ENCODE measurements around the gene OSBP. TPM values are rescaled to one million over a fixed set of nuclear protein-coding genes. Genes with fewer than 3 reads are reported as not detected.

OSBP gene
- total RNA-seq, 2 experiments from 2014 or later: 34.4 to 38.6 TPM

GRCh38 chr11:59601788-59602187, 13.8 kb downstream of the OSBP start:
- no peak for ATAC-seq
- no peaks in the 10 kb centered on the region for H3K4me1 Mint-ChIP-seq (ENCODE audit: low read depth)
- H3K27me3 Mint-ChIP-seq (ENCODE audit: low read depth): no peaks in the 10 kb centered on the region
- no peak overlapping the region for H3K27ac Mint-ChIP-seq
- no peak overlapping the region for H3K4me3 Mint-ChIP-seq
- DNase-seq: no peak
- H3K9me3 Mint-ChIP-seq (ENCODE audit: insufficient read depth): no peaks in the 10 kb centered on the region
- POLR2A ChIA-PET: no interaction called here
- H3K36me3 Mint-ChIP-seq (ENCODE audit: low read depth): peaks cover 72% of the 10 kb centered on the region
- CTCF ChIA-PET: no interaction called here

DNA sequence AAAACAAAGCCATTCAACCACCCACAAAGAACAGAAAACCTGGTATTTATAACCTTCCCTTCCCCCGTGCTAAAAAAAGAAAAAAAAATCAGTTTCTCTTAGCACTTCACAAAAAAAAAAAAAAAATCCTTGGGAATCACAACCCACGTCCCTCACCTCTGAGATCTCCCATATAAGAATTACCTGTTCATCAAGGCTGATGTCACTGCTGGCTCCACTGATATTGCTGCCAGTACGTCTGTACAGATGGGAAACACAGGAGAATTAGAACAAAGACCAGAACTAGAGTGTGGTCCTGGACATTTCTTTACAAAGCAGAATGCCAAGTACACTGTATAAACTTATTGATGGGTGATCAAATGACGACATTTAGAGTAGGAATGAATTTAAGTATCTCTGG, 14.9 kb downstream of the OSBP start:
- no peak for DNase-seq

DNA sequence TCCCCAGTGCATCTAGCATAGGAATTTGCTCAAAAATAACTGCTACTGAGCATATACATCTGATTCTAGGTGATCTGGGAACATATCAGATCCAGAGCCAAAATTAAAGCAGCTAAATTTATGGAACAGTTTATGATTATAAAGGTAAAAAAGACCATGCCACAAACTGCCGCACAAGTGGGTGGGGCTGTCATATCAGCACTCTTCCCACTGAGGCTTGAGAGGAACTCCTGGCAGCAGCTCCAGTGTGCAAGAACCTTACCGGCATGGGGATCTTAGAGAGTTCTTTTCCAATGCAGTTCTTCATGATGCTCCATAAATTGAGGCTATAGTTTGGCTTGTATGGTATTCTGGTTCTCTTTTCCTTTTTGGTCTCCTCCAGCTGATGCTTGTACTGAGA, 15.3 kb downstream of the OSBP start:
- POLR2A ChIA-PET: no interaction called here
- ATAC-seq (no peak), DNase-seq (no peak)
- Mint-ChIP-seq H3K36me3 (ENCODE audit: low read depth) (peaks cover 72% of the 10 kb centered on the region), H3K27me3 (ENCODE audit: low read depth) (no peaks in the 10 kb centered on the region), H3K9me3 (ENCODE audit: insufficient read depth) (no peaks in the 10 kb centered on the region), H3K4me1 (ENCODE audit: low read depth) (peaks cover 3% of the 10 kb centered on the region), H3K27ac (no peak overlapping the region), H3K4me3 (no peak overlapping the region)
- CTCF ChIA-PET: no interaction called here

More for the DNA sequence above, 14.9 kb downstream of the OSBP start:
- Mint-ChIP-seq H3K27me3 (ENCODE audit: low read depth) (no peaks in the 10 kb centered on the region), H3K4me1 (ENCODE audit: low read depth) (peaks cover 3% of the 10 kb centered on the region), H3K27ac (no peak overlapping the region), H3K9me3 (ENCODE audit: insufficient read depth) (no peaks in the 10 kb centered on the region), H3K4me3 (no peak overlapping the region), H3K36me3 (ENCODE audit: low read depth) (peaks cover 70% of the 10 kb centered on the region)
- ChIA-PET POLR2A (no interaction called here), CTCF (no interaction called here)
- no peak for ATAC-seq

GRCh38 chr11:59598961-59599360, 16.6 kb downstream of the OSBP start:
- ChIA-PET CTCF (no interaction called here), POLR2A (no interaction called here)
- H3K4me1 Mint-ChIP-seq (ENCODE audit: low read depth): peaks cover 3% of the 10 kb centered on the region
- no peak overlapping the region for H3K27ac Mint-ChIP-seq
- ATAC-seq: no peak
- no peaks in the 10 kb centered on the region for H3K9me3 Mint-ChIP-seq (ENCODE audit: insufficient read depth)
- no peak overlapping the region for H3K4me3 Mint-ChIP-seq
- no peaks in the 10 kb centered on the region for H3K27me3 Mint-ChIP-seq (ENCODE audit: low read depth)
- H3K36me3 Mint-ChIP-seq (ENCODE audit: low read depth): peaks cover 76% of the 10 kb centered on the region
- no peak for DNase-seq

GRCh38 chr11:59584294-59584693, 31.3 kb downstream of the OSBP start:
- no peak for ATAC-seq
- Mint-ChIP-seq H3K36me3 (ENCODE audit: low read depth) (peaks cover 70% of the 10 kb centered on the region), H3K27ac (no peak overlapping the region), H3K9me3 (ENCODE audit: insufficient read depth) (peaks cover 10% of the 10 kb centered on the region), H3K4me1 (ENCODE audit: low read depth) (no peaks in the 10 kb centered on the region), H3K4me3 (no peak overlapping the region), H3K27me3 (ENCODE audit: low read depth) (no peaks in the 10 kb centered on the region)
- ChIA-PET CTCF (interaction anchor here (0.9 kb wide), 1 partner anchor 27 kb away, joined by 3 read pairs; no protein-coding TSS in a partner anchor), POLR2A (interaction anchor here (1.0 kb wide), 1 partner anchor 8 kb away, joined by 3 read pairs; no protein-coding TSS in a partner anchor)
- DNase-seq: no peak

GRCh38 chr11:59582006-59582405, 33.6 kb downstream of the OSBP start:
- Mint-ChIP-seq H3K9me3 (ENCODE audit: insufficient read depth) (peaks cover 10% of the 10 kb centered on the region), H3K36me3 (ENCODE audit: low read depth) (peaks cover 76% of the 10 kb centered on the region), H3K4me3 (no peak overlapping the region), H3K27me3 (ENCODE audit: low read depth) (no peaks in the 10 kb centered on the region), H3K4me1 (ENCODE audit: low read depth) (no peaks in the 10 kb centered on the region), H3K27ac (no peak overlapping the region)
- ChIA-PET POLR2A (interaction anchor here (1.1 kb wide), 1 partner anchor 16 kb away, joined by 3 read pairs; no protein-coding TSS in a partner anchor), CTCF (interaction anchor here (1.4 kb wide), 1 partner anchor 45 kb away, joined by 3 read pairs; no protein-coding TSS in a partner anchor)
- DNase-seq (no peak), ATAC-seq (no peak)

DNA sequence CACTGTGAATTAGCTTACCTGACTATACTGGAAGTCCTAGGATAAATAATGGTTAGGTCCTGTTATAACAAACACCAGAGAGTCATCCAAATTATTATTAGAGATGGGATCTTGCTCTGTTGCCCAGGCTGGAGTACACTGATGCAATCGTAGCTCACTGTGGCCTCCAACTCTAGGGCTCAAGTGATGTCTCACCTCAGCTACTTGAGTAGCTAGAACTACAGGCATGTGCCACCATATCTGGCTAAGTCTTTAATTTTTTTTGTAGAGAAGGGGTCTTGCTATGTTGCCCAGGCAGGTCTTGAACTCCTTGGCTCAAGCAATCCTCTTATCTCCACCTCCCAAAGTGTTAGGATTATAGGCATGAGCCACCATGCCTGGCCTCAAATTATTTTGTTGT, 37.2 kb downstream of the OSBP start:
- Mint-ChIP-seq H3K27ac (no peak overlapping the region), H3K4me1 (ENCODE audit: low read depth) (no peaks in the 10 kb centered on the region), H3K27me3 (ENCODE audit: low read depth) (no peaks in the 10 kb centered on the region), H3K4me3 (no peak overlapping the region), H3K36me3 (ENCODE audit: low read depth) (peaks cover 77% of the 10 kb centered on the region), H3K9me3 (ENCODE audit: insufficient read depth) (no peaks in the 10 kb centered on the region)
- no peak for DNase-seq
- POLR2A ChIA-PET: no interaction called here
- no peak for ATAC-seq
- CTCF ChIA-PET: no interaction called here

DNA sequence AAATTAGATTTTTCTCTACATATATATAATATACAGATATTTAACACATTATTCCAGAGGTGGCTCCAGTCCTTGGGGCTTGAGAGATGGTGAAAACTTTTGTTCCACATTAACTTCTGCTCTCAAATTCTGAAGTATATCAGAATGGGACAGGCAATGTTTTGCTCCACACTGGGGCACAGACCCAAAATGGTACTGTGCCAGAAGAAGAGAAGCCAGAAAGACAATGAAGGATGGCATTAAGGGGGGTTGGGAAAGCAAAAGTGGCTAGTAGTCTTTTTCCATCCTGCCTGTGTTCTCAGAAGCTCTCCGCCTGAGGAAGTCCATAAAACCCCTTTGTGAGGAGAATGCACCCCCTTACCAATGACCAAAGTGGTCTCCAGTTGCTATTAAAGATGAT, 40.1 kb downstream of the OSBP start:
- DNase-seq: no peak
- no peaks in the 10 kb centered on the region for H3K27me3 Mint-ChIP-seq (ENCODE audit: low read depth)
- no peak overlapping the region for H3K27ac Mint-ChIP-seq
- H3K4me3 Mint-ChIP-seq: no peak overlapping the region
- H3K4me1 Mint-ChIP-seq (ENCODE audit: low read depth): no peaks in the 10 kb centered on the region
- H3K9me3 Mint-ChIP-seq (ENCODE audit: insufficient read depth): no peaks in the 10 kb centered on the region
- ChIA-PET CTCF (interaction anchor here (0.8 kb wide), 1 partner anchor 421 kb away, joined by 3 read pairs; no protein-coding TSS in a partner anchor), POLR2A (no interaction called here)
- ATAC-seq: no peak
- H3K36me3 Mint-ChIP-seq (ENCODE audit: low read depth): peaks cover 57% of the 10 kb centered on the region

- ChIA-PET CTCF (no interaction called here), POLR2A (no interaction called here)
- H3K27me3 Mint-ChIP-seq (ENCODE audit: low read depth): no peaks in the 10 kb centered on the region
- no peak for ATAC-seq
- H3K4me3 Mint-ChIP-seq: no peak overlapping the region
- H3K36me3 Mint-ChIP-seq (ENCODE audit: low read depth): peaks cover 52% of the 10 kb centered on the region
- H3K27ac Mint-ChIP-seq: no peak overlapping the region
- no peak for DNase-seq
- no peaks in the 10 kb centered on the region for H3K9me3 Mint-ChIP-seq (ENCODE audit: insufficient read depth)
- H3K4me1 Mint-ChIP-seq (ENCODE audit: low read depth): no peaks in the 10 kb centered on the region
These were observed 40.6 kb downstream of the OSBP start for GRCh38 chr11:59574932-59575502.

DNA sequence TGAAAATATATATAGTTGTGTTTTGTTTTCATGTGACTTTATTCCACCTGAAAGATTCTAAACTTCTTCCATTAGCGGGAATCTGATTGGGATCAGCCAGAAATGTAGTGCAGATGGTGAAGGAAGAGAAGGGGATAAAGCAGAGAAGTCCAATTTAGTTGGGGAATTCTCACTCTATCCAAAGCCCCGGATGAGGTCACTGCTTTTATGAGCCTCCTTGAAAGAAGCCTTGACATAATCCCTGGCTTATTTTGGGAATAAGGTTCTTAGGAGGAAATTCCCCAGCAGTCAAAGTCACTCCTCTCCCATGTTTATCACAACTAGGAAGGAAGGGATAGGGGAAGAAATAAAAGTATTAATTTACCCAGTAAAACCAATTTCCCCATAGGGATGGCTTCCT, 41.1 kb downstream of the OSBP start:
- Mint-ChIP-seq H3K27me3 (ENCODE audit: low read depth) (no peaks in the 10 kb centered on the region), H3K4me1 (ENCODE audit: low read depth) (no peaks in the 10 kb centered on the region), H3K4me3 (no peak overlapping the region), H3K27ac (no peak overlapping the region), H3K36me3 (ENCODE audit: low read depth) (peaks cover 47% of the 10 kb centered on the region), H3K9me3 (ENCODE audit: insufficient read depth) (no peaks in the 10 kb centered on the region)
- POLR2A ChIA-PET: no interaction called here
- DNase-seq (no peak), ATAC-seq (no peak)
- CTCF ChIA-PET: no interaction called here

- CTCF ChIA-PET: no interaction called here
- H3K4me3 Mint-ChIP-seq: no peak overlapping the region
- H3K4me1 Mint-ChIP-seq (ENCODE audit: low read depth): no peaks in the 10 kb centered on the region
- POLR2A ChIA-PET: no interaction called here
- H3K36me3 Mint-ChIP-seq (ENCODE audit: low read depth): peaks cover 36% of the 10 kb centered on the region
- no peak for DNase-seq
- no peaks in the 10 kb centered on the region for H3K9me3 Mint-ChIP-seq (ENCODE audit: insufficient read depth)
- no peak for ATAC-seq
- no peak overlapping the region for H3K27ac Mint-ChIP-seq
- H3K27me3 Mint-ChIP-seq (ENCODE audit: low read depth): no peaks in the 10 kb centered on the region
These were observed 42.4 kb downstream of the OSBP start for GRCh38 chr11:59573216-59573615.

DNA sequence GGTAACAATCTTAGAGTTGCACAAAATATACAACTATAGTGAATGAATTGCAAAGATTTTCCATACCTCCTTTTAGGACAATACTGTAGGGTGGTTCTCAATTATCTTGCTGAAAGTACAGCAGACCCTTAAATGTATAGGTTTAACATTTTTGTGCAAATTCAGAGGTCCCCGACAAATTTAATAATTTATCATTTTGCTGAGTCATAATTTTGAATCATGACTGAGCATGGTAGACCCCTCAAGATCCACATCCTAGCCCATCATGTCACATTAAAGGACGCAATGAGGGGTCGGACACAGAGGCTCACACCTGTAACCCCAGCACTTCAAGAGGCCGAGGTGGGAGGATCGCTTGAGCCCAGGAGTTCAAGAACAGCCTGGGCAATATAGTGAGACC, 43.5 kb downstream of the OSBP start:
- H3K27me3 Mint-ChIP-seq (ENCODE audit: low read depth): no peaks in the 10 kb centered on the region
- ChIA-PET CTCF (interaction anchor here (0.7 kb wide), 1 partner anchor 84 kb away, joined by 4 read pairs; no protein-coding TSS in a partner anchor), POLR2A (interaction anchor here (0.6 kb wide), 1 partner anchor 22 kb away, joined by 3 read pairs; no protein-coding TSS in a partner anchor)
- no peaks in the 10 kb centered on the region for H3K9me3 Mint-ChIP-seq (ENCODE audit: insufficient read depth)
- H3K4me1 Mint-ChIP-seq (ENCODE audit: low read depth): no peaks in the 10 kb centered on the region
- peaks cover 28% of the 10 kb centered on the region for H3K36me3 Mint-ChIP-seq (ENCODE audit: low read depth)
- ATAC-seq (no peak), DNase-seq (no peak)
- H3K27ac Mint-ChIP-seq: no peak overlapping the region
- H3K4me3 Mint-ChIP-seq: no peak overlapping the region

- Mint-ChIP-seq H3K4me3 (no peak overlapping the region), H3K27me3 (ENCODE audit: low read depth) (peaks cover 3% of the 10 kb centered on the region), H3K4me1 (ENCODE audit: low read depth) (peaks cover 39% of the 10 kb centered on the region), H3K27ac (no peak overlapping the region), H3K36me3 (ENCODE audit: low read depth) (peaks cover 3% of the 10 kb centered on the region), H3K9me3 (ENCODE audit: insufficient read depth) (no peaks in the 10 kb centered on the region)
- no peak for ATAC-seq
- DNase-seq: no peak
- ChIA-PET CTCF (interaction anchor here (0.7 to 2.4 kb wide), 3 partner anchors 11 to 786 kb away, joined by 3 to 15 read pairs (median 3); no protein-coding TSS in a partner anchor), POLR2A (interaction anchor here (0.7 kb wide), 1 partner anchor 221 kb away, joined by 4 read pairs; no protein-coding TSS in a partner anchor)
These were observed 53.3 kb downstream of the OSBP start for GRCh38 chr11:59562292-59562691.

Measured in activated CD8-positive, alpha-beta T cell treated with anti-CD3 and anti-CD28 coated beads, Interleukin-2, amount 10 ng/mL, durations not matched to agents 7 days and 5 days (primary cell).